ENCODE results near the gene ARHGAP28. TPM values are rescaled to one million over a fixed set of nuclear protein-coding genes. Genes with fewer than 3 reads are reported as not detected.

ARHGAP28 gene
- total RNA-seq, 1 experiment from 2014 or later = 0.41 TPM

DNA sequence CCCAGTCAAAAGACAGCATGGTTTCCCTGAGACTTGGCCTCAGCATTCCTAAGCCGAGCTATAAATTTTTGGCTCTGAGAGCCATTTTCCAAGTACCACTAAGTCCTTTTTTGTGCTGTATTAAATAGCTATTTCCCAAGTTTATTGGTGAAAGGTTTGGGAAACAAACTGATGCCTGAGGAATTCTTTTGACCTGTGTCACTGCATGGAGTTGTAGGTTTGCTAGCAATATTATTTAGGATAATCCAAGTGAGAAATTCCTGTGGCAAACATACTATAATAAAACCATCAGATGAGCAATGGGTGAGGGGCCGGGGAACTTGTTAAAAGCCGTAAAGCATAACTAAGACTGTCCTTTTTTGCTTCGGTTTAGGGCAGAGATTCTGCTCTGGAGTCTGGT lies 28.4 kb downstream of the ARHGAP28 start:
- Histone ChIP-seq H3K27me3 (ENCODE audit: control insufficient read depth, insufficient read depth, low read length) (no peaks in the 10 kb centered on the region), H3K36me3 (ENCODE audit: control insufficient read depth, insufficient read depth, low read length) (no peaks in the 10 kb centered on the region), H3K4me3 (ENCODE audit: low read depth in 2 of 2, low read length in 2 of 2) (no peak overlapping the region), H3K27ac (ENCODE audit: low read length) (no peak overlapping the region), H3K9me3 (ENCODE audit: control insufficient read depth, insufficient read depth, low read depth, low read length) (no peaks in the 10 kb centered on the region), H3K4me1 (ENCODE audit: control insufficient read depth, insufficient read depth, low read length) (no peaks in the 10 kb centered on the region)
- BruUV-seq (replicated peaks) = no TSS peak
- ATAC-seq (no peak), DNase-seq (ENCODE audit: low read depth, low spot score) (no peak)
- TF ChIP-seq, protein P1, sequence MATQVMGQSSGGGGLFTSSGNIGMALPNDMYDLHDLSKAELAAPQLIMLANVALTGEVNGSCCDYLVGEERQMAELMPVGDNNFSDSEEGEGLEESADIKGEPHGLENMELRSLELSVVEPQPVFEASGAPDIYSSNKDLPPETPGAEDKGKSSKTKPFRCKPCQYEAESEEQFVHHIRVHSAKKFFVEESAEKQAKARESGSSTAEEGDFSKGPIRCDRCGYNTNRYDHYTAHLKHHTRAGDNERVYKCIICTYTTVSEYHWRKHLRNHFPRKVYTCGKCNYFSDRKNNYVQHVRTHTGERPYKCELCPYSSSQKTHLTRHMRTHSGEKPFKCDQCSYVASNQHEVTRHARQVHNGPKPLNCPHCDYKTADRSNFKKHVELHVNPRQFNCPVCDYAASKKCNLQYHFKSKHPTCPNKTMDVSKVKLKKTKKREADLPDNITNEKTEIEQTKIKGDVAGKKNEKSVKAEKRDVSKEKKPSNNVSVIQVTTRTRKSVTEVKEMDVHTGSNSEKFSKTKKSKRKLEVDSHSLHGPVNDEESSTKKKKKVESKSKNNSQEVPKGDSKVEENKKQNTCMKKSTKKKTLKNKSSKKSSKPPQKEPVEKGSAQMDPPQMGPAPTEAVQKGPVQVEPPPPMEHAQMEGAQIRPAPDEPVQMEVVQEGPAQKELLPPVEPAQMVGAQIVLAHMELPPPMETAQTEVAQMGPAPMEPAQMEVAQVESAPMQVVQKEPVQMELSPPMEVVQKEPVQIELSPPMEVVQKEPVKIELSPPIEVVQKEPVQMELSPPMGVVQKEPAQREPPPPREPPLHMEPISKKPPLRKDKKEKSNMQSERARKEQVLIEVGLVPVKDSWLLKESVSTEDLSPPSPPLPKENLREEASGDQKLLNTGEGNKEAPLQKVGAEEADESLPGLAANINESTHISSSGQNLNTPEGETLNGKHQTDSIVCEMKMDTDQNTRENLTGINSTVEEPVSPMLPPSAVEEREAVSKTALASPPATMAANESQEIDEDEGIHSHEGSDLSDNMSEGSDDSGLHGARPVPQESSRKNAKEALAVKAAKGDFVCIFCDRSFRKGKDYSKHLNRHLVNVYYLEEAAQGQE (IDR thresholded peaks at IDR 0.05; ENCODE audit: insufficient read depth in 1 of 2, low read depth in 2 of 2, low read length in 1 of 2) = no peak
- TF ChIP-seq, protein P2, sequence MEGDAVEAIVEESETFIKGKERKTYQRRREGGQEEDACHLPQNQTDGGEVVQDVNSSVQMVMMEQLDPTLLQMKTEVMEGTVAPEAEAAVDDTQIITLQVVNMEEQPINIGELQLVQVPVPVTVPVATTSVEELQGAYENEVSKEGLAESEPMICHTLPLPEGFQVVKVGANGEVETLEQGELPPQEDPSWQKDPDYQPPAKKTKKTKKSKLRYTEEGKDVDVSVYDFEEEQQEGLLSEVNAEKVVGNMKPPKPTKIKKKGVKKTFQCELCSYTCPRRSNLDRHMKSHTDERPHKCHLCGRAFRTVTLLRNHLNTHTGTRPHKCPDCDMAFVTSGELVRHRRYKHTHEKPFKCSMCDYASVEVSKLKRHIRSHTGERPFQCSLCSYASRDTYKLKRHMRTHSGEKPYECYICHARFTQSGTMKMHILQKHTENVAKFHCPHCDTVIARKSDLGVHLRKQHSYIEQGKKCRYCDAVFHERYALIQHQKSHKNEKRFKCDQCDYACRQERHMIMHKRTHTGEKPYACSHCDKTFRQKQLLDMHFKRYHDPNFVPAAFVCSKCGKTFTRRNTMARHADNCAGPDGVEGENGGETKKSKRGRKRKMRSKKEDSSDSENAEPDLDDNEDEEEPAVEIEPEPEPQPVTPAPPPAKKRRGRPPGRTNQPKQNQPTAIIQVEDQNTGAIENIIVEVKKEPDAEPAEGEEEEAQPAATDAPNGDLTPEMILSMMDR (IDR thresholded peaks at IDR 0.05) = no peak
- in situ Hi-C loops (cut with HindIII; ENCODE audit: low pct_unique_long_range_greater_than_20kb, low sequenced_read_pairs) = no loop called here
- intact Hi-C loops (cut with micrococcal nuclease; ENCODE audit: unreplicated experiment) = no loop called here
- POLR2A ChIA-PET = no interaction called here
- CTCF ChIA-PET = no interaction called here

DNA sequence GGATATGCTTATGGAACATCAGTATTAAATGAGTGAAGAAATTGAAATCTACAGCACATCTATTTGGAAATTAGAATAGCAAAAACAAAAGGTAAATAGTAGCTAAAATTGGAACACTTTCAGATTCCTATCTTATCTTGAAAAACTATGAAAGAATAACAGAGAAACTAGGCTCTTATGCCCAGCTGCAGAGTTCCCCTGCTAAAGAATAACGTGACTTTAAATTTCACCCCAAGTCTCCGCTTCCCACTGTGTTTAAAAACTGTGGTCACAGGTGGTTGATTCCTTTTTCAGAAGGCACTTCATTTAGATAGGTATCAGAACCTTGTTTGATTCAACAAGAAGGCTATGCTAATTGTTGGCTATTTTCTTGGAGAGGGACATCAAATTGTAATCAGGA lies 30.1 kb downstream of the ARHGAP28 start:
- no peak for ATAC-seq
- BruUV-seq (replicated peaks) = no TSS peak
- H3K27me3 ChIP-seq (ENCODE audit: control insufficient read depth, insufficient read depth, low read length) = no peaks in the 10 kb centered on the region
- ChIA-PET CTCF (no interaction called here), POLR2A (no interaction called here)
- H3K4me3 ChIP-seq (ENCODE audit: low read depth in 2 of 2, low read length in 2 of 2) = no peak overlapping the region
- TF ChIP-seq SIN3A (IDR thresholded peaks at IDR 0.05; ENCODE audit: borderline replicate concordance, insufficient read depth, low read depth, low read length) = no peak
- TF ChIP-seq TCF7L2 (IDR thresholded peaks at IDR 0.05; ENCODE audit: low read depth, low read length) = no peak
- no peak for TF ChIP-seq POLR2AphosphoS5 (IDR thresholded peaks at IDR 0.05; ENCODE audit: low read depth, low read length)
- TF ChIP-seq, protein P2 (IDR thresholded peaks at IDR 0.05) = no peak
- TF ChIP-seq, protein P1 (IDR thresholded peaks at IDR 0.05; ENCODE audit: insufficient read depth in 1 of 2, low read depth in 2 of 2, low read length in 1 of 2) = no peak
- intact Hi-C loops (cut with micrococcal nuclease; ENCODE audit: unreplicated experiment) (no loop called here), in situ Hi-C loops (cut with HindIII; ENCODE audit: low pct_unique_long_range_greater_than_20kb, low sequenced_read_pairs) (no loop called here)
- H3K36me3 ChIP-seq (ENCODE audit: control insufficient read depth, insufficient read depth, low read length) = no peaks in the 10 kb centered on the region
- H3K4me1 ChIP-seq (ENCODE audit: control insufficient read depth, insufficient read depth, low read length) = no peaks in the 10 kb centered on the region
- H3K27ac ChIP-seq (ENCODE audit: low read length) = no peak overlapping the region
- H3K9me3 ChIP-seq (ENCODE audit: control insufficient read depth, insufficient read depth, low read depth, low read length) = no peaks in the 10 kb centered on the region
- no peak for DNase-seq (ENCODE audit: low read depth, low spot score)
